Measurements from ENCODE around the gene LIN7B.

Gene LIN7B

DNA sequence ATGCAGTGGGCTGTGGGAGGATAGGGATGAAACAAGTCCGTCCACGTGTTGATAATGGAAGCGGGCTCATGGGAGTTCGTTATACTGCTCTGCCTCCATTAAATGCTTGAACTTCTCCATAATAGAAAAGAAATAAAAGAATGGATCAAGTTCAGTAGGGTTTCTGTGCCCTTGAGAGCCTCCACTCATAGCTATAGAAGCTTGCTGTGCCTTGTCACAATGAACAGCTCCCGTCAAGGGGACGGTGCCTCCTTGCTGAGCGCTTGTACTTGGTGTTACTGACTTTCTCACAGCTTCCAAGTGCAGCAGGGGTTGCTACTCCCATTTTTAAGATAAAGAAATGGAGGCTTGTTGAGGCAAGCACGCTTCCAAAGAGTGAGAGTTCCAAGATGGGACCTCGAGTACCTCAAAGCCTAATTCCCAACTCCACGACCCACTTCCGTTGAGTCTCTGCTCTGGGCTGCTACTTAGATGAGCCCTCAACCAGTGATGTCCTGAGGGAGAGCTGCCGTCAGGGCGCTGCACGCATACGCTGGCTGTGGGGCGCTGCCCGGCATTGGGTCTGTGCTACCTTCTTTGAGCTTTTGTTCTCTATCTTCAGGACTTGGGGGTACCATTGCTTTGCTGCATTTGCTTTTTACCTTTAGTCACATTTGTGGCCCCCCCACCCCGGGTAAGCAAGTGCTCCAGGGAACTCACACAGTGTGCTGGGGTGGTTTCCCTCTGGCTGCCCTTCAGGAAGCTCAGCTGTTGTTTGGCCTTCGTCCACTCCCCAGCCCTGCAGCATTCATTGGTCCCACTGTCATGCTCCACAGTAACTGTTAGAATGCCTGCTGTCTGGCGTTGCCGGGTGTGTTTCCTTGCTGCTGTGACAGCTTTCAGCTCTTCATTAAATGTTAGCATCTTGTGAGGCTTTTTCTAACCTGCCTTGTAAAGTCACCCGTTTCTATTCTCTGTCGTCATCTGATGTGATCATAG is 19.4 kb upstream of the LIN7B start:
- no peak for DNase-seq

DNA sequence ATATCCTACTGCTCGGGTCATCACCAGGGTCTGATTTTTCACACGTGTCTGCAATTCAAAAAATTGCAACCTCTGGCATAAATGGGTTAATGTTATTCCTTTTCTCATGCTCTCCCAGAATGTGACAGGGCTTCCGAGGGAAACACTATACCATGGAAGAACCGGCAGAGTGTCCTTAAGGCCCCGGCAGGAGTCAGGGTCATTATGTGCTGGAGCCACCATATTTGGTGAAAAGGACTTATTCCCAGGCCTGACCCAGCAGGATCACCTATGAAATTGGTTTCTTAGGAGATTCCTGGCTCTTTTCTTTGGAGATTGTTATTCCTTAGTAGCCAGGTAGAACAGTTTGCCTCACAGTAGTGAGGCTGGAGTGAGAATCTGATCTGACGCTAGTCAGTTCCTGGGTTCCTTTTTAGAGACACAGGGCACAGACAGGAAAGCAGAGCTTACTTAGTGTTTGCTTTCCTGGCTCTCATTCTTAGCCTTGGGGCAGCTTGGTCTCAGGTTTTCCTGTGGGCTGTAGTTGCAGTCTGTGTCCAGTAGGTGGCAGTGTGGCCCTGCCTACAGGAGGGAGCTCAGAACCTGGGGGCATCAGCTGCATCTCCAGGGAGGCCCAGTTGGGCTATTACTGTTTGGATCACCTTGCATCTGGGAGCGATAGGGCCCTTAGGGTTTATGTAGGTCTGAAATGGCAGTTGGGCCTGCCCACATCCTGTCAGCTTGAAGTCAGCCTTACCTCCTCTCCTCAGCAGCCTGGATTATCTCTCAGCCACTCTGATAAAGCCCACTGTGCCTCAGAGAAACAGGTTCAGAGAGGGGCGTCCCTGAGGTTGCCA is 16.5 kb upstream of the LIN7B start:
- peak; percentile 57 for DNase-seq

GRCh38 chr19:49098795-49099194 is 15.4 kb upstream of the LIN7B start:
- no peak for DNase-seq

DNA sequence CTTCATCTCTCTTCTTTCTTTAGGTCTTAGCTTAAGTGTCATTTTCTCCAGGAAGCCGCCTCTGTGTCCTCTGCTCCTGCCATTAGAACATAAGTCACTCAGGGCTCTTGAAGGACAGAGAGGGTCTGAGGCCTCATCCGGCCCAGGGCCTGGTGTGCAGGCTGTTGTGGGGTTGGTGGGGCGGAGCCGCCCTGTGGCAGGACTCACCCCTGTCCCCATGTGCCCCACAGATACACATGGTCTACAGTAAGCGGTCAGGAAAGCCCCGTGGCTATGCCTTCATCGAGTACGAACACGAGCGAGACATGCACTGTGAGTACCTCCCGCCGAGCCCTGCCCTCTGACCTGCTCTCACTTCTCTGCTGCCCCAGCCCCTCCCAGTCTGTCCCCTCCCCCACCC is 13.0 kb upstream of the LIN7B start:
- DNase-seq, result no peak

DNA sequence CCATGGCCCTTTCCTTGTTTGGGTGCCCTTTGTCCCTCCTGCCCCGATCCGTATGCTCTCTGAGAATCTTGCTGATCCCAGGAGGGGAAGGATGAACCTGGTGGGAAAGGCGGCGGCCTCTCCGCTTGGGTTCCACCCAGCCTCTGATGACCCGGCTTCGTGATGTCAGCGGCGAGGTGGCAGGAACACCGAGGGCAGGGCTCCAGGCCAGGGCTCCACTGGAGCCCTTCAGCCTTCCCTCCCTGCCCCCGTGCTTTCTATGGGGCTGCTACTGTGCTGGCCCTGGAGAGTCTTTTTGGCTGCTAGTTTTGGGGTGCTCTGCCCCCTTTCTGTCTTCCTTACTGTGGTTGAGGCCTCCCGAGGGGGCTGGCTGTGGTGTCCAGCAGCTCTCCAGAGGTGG is 11.9 kb upstream of the LIN7B start:
- DNase-seq, result no peak

GRCh38 chr19:49103331-49104085 is 10.7 kb upstream of the LIN7B start:
- DNase-seq, result no peak

- no peak for DNase-seq
Observed at GRCh38 chr19:49104229-49104864, 9.8 kb upstream of the LIN7B start.

- DNase-seq, result peak; percentile 64
Observed at GRCh38 chr19:49106648-49107135, 7.5 kb upstream of the LIN7B start.

DNA sequence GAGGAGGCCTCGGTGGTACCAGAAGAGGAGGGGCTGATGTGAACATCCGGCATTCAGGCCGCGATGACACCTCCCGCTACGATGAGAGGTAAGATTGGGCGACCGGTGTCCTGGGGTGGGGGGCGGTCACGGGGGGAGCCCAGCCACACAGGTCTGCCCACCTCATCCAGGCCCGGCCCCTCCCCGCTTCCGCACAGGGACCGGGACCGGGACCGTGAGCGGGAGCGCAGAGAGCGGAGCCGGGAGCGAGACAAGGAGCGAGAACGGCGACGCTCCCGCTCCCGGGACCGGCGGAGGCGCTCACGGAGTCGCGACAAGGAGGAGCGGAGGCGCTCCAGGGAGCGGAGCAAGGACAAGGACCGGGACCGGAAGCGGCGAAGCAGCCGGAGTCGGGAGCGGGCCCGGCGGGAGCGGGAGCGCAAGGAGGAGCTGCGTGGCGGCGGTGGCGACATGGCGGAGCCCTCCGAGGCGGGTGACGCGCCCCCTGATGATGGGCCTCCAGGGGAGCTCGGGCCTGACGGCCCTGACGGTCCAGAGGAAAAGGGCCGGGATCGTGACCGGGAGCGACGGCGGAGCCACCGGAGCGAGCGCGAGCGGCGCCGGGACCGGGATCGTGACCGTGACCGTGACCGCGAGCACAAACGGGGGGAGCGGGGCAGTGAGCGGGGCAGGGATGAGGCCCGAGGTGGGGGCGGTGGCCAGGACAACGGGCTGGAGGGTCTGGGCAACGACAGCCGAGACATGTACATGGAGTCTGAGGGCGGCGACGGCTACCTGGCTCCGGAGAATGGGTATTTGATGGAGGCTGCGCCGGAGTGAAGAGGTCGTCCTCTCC is 6.3 kb upstream of the LIN7B start:
- no peak for DNase-seq

DNA sequence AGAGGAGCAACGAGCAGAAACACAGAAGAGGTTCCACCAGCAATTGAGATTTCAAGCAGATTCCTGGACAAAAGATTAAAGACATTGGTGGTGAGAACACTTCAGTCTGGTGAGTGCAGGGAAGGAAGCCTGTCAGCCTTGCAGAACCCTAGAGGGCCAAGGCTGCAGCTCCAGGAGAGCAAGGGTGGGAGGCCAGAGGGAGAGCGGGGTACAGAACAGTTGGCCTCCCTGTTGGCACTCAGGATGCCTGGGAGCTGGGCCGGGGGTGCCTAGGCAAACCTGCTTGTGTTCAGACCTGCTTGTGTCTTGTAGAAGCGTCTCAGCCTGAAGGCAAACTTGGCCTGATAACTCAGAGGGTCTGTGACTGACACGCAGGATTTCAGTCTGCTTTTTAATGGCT is 5.1 kb upstream of the LIN7B start:
- no peak for DNase-seq

DNA sequence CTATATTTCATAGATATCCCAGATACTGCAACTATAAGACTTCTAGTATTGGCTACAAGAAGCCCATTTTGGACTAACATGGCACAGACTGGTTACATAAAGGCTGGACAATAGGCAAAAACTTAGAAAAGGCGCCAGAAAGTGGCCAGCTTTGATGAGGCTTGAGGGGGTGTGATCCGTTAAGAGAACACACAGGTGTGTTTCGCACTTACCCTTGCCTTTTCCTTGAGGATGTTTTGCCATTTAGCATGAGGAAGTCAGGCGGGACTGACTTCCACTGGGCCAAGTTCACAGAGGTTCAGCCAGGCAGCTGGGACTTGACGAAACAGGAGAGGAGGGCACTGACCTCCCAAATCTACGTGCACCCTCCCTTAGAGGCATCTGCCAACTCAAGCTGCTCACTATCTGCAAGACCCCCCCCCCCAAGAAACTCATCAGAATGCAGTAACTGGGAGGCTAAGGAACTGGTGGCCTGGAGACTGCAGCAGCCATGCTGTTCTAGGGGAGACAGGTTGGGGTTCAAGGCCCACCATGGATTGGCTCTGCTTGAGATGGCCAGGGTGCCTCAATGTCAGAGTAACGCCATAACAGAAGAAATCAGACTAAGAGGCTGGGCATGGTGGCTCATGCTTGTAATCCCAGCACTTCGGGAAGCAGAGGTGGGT is 4.5 kb upstream of the LIN7B start:
- DNase-seq, result no peak

DNA sequence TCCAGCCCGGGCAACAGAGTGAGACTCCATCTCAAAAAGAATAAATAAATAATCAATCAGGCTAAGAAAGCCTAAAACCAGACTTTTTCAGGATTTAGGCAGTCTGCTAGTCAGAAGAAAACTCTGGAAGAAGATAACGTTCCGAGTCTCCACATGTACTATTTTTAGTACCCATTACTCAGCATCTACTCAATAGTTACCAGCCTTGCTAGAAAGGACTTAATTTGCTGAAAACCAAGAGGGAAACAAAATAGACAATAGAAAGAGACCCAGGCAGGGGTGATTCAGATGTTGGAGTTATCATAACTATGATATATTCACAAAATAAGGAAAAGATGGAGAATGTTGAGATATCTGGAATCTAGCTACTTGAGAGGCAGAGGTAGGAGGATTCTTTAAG is 3.6 kb upstream of the LIN7B start:
- no peak for DNase-seq

- DNase-seq, result no peak
Observed at GRCh38 chr19:49111218-49111998, 2.8 kb upstream of the LIN7B start.

DNA sequence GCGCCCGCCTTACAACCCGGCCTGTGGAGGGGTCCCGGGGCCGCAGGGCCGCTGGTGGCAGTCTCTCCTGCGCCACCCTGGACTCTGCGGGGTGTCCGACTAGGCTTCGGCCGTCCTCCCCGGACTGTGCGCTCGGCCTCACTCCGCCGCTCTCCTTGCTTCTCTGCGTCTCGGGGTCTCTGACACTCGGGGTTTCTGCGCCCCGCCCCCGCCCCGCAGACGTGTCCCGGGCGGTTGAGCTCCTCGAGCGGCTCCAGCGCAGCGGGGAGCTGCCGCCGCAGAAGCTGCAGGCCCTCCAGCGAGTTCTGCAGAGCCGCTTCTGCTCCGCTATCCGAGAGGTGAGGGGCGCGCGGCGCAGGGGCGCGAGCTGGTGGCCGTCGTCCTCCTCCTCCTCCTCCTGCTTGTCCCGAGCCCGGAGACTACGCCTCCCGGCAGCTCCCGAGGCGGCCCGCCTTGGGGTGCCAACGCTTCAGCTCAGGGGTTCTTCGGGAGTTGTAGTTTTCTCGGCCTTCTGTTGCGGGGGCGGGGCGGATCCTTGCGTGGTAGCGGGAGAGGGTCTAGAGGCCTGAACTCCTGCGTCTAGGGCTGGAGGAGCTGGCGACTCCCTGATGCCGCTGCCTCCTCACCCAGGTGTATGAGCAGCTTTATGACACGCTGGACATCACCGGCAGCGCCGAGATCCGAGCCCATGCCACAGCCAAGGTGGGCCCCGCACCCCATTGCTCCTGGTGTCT is 627 bp downstream of the LIN7B start:
- DNase-seq, result no peak

DNA sequence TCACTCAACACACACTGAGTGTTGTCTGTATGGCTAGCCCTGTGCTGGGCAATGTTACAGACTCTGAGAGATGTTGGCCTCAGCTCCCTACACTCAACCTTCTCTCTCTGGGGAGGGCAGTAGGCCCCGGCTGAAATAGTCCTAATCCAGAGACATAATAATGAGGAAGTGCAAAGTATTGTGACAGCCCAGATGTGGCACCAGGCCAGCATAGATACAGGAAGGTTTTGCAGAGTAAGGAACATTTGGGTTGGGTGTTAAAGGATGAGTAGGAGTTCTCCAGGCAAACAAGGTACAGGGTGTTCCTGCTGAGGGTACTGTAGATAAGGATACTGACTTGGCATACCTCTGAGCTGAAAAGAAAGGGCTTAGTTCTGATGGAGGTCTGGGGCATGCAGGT is 2.4 kb downstream of the LIN7B start:
- no peak for DNase-seq

DNA sequence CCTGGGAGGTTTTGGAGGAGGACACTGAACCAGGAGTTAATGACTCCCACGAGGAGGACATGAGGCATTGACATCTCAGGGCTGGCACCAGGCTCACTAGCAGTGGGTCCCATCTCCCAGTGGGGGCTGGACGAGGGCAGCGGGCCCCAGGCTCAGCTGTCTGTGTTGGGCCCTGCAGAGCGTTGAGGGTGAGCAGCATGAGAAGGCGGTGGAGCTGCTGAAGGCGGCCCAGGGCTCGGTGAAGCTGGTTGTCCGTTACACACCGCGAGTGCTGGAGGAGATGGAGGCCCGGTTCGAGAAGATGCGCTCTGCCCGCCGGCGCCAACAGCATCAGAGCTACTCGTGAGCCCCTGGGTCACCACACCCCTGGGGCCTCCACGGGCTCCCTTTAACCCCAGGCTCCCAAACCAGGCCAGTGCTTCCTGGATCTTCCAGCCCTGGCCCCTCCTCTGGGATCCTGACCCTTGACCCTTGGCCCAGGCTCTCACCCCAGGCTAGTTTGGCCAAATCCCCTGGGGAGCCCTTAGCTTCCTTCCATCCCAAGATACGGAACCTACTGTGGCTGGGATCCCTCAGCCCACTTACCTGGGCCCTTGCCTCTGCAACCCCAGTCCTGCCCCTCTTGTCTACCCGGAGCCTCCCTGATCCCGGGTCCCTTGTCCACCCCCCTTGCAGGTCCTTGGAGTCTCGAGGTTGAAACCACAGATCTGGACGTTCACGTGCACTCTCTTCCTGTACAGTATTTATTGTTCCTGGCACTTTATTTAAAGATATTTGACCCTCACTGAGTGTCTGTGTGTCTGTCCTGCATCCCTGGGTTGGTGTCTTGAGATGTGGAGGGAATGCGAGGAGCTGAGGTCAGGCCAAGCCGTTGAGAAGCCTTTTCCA is 3.8 kb downstream of the LIN7B start:
- DNase-seq, result no peak

DNA sequence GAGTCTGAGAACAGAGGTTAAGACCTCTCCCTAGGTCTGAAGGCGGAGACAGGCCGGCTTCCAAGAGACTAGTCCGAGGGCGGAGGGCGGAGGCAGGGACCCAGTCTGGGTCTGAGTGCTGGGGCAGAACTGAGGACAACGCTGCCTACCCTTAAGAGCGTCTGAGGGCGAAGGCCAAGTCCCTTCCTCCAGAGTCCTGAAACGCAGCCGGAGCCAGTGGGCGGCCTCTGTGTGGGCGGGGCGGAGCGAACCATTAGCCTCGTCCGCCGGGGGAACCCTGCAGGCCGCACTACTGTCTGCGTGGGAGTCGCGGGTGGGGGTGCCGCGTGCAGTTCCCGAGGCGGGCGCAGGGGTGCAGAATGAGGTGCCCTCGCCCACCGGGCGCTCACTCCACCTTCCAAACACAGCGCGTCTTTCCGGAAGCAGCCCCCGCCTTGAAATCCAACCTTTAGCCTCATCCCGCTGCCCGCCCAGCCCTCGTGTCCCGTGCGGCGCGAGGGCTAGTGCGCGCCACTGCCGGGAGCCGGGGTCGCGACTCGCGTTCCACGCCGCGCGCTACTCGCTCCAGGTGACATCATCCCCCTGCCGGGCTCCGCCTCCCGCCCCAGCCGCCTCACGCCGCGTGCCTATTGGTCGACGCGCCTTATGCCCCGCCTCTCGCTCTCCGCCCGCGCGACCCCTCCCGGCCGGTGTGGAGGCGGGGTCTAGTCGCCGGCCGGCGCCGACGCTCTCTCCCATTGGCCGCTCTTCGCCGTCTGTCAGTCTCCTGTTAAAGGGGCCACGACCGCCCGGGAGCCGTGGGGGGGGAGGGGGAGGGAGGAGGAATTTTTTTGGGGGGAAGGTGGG is 4.6 kb downstream of the LIN7B start, which contains the start of gene C19orf73:
Gene C19orf73 (minus strand): TSS at position 579 of the 846 bp plus-strand sequence. CDS start 121 bp downstream, at position 458.
- DNase-seq, result peak; percentile 93
